Fibroblast of skin of back (primary cell): ENCODE results near the gene ZBTB20.

Experiments used
- DNase-seq: peaks from one replicate; pipeline ENCODE4 v3.0.0-alpha.2; 2013

ZBTB20 gene

DNA sequence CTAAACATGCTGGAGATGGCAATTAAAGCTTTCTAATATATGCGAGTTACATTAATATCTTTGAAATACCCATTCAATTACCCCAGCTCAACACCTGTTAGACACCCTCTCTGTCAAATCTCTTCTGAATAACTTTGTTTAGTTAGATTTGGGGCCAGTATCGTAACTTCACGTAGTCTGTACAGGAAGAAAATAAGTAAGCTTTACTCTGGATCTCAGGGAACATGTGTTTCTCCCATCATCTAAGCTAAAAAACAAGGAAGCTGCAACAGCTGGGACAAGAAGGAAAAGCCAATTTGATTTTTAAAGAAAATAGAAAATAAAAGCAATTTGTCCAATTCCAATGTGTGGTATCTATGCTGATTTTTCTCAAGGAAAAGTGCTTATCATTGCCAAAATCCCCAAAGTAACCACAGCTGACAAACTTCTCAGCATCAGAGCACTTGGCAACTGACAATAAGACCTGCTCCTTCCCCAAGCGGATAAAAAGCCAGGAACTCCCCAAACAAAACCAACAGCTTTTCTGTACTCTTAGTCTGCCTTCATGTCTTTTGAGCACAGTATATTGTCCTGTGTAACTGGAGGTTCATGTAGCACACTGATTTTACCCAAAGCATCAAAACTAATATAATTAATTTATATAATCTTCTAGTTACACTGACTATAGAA, 279.1 kb downstream of the ZBTB20 start:
- DNase-seq = no peak

DNA sequence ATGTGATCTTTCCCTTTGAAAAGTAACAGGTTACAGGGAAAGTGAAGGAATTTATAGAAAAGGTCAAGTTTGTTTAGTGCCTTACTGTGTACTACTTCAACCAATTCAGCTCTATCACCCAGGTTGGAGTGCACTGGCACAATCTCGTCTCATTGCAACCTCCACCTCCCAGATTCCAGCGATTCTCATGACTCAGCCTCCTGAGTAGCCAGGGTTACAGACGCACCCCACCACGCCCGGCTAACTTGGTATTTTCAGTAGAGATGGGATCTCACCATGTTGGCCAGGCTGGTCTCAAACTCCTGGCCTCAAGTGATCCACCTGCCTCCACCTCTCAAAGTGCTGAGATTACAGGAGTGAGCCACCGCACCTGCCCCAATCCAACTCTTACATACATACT, 279.7 kb downstream of the ZBTB20 start:
- DNase-seq = no peak

DNA sequence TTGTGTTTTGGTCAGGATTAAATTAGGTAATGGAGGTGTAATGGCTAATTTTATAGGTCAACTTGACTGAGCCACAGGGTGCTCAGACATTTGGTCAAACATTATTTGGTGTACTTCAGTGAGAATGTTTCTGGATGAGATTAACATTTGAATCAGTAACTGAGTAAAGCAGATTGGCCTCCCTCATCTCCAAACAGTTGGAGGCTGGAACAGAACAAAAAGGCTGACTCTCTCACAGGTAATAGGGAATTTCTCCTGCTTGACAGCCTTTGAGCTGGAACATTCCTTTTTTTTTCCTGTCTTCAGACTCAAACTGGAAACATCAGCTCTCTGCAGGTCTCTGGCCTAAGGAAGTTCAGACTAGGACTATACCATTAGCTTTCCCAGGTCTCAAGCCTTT, 280.7 kb downstream of the ZBTB20 start:
- DNase-seq = no peak

DNA sequence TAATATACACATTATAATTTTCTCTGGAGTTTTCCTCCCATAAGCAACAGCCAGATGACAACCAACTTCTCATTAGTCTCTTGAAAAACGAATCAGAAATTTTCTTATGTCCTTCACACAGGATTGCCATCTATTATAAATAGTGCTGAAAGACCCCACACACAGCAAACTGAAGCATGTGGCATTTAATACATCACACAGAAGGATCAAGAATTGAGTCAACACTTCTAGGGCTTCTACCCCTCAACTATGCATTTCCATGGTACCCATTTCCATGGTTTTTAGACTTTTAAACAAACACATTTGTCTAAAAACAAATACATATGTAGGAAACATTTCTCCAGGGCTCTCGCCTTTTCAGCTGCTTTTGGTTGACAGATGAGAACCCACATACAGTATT, 282.1 kb downstream of the ZBTB20 start:
- DNase-seq = no peak

DNA sequence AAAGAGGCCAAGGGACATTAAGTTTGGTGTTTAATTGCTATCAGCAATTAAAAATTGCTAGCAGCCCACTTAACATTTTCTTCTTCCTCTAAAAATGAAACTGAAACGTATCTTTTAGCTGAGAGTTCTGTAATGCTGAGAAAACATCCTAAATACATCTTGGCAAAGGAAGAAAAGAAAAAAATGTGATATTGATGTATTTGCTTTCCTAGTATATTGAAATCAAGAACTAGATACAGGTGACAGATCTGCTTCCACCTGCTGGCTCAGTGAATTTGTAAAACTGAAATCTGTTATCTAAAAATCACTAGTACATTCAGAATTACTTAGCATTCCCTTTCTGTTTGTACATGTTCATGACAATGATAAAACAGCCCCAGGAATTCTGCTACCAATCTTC, 283.2 kb downstream of the ZBTB20 start:
- DNase-seq = no peak

DNA sequence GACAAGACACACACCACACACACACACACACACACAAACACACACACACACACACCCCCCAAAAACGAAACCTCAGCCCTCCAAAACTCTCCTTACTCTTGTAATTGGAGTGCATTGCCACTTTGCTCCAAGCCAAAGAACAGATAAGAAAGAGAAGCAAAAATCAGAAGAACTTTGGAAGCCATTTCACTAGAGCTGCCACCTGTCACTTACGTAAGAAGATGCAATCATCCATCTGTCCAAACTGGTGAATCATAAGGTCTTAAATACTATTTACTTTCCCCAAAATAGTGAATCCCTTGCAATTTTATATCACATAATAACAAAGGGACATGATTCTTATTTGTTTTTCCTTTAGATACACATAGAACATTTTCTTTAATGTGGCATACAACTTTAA, 285.4 kb downstream of the ZBTB20 start:
- DNase-seq = no peak

DNA sequence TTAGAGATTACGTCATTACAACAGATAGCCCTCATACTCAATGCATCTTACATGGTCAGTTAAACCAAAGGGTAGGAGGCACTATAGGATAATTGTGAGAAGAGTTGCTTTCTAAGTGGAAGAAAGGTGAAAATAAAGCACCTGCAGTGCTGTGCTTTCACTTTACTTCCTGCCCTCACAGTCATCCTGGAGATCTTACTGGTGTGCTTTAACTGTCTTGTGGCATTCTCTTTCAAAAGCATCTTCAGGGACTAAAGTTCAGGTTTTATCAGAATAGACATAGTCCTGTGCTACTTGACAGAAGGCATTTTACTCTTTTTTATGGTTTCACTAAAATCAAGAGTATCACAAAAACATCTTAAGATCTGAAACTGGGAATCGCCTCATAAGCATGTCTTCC, 286.6 kb downstream of the ZBTB20 start:
- no peak for DNase-seq

DNA sequence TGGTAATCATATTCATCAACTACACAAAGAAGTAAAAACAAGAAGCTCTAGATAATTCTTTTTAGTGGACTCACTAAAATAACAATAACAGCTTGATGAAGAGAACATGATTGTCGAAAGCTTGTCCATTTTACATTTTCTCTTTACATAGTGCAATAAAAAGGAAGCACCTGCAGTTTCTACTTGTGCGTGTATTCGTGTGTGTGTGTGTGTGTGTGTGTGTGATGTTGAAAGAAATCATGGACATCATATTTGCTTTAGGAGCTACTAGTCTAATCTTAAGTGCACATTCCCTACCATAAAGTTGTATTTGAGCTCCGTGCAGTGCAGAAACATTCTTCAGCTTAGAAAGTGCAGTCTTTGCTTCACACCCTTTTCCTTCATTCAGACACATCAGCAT, 288.8 kb downstream of the ZBTB20 start:
- no peak for DNase-seq

DNA sequence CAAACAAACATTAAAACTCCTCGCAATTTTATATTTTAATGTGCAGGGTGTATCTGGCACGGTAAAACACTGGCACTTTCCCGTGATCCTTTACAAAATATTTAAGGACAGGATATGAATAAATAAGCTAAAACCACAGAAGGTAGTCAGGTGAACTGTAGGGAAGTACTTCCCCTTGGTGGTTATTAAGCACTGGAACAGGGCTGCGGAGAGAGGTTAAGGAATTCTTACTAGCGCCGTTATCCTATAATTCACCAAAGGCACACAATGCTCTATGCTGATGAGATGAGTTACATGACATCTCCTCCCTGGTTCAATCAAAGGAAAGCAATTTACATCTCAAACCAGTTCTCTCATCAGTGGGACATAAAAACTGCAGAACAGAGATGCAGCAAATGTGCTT, 289.8 kb downstream of the ZBTB20 start:
- DNase-seq = no peak

DNA sequence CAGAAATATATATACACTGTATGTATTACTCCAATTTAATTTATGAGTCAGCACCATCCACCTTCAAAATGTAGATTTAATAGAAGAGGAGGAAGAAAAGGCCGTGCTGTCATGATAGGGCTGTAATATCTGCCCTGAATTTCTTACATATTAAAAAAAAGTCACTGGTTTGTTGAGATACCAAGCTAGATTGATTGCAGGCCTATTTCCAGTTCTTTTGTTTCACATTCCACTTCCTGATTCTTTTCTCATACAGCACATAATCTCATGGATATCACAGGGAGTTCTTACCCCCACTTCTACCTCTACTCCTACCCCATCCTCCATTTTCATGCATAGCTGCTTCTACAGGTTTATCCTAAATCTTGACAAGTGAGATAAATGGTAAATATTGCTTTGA, 290.3 kb downstream of the ZBTB20 start:
- no peak for DNase-seq

DNA sequence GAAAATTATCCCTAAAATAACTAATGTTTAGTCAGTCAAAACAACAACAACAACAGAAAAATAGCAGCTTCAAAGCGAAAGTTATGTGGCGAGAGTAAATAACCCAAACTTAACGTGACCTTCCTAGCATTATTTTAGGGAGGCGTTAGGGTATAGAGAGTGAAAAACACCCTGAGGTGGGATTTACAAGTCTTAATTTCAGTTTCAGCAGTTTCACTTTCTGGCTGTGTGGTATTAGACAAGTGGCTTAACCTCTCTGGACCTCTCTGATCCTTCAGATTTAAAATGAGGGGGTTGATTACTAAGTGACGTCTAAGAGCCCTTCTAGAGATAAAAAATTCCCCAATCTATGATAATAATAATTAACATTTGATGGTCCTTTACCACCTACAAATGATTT, 291.2 kb downstream of the ZBTB20 start:
- no peak for DNase-seq

DNA sequence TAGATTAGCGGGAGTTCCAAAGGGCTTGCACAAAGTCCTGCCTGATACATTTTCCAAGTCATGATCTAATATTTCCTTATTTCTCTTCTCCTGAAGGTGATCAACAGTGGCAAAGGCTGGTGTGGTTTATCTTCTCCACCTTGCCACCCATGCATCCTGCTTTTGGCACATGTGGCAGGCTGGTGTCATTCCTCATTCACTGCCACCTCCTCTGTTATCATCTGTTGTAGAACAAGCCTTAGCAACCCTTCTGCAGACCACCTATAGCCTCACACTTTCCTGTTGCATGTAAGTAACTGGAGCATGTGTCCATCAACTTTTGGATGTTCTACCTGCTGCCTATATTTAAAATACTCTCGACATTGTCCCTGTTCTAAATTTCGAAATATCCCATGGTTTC, 294.1 kb downstream of the ZBTB20 start:
- DNase-seq = no peak

DNA sequence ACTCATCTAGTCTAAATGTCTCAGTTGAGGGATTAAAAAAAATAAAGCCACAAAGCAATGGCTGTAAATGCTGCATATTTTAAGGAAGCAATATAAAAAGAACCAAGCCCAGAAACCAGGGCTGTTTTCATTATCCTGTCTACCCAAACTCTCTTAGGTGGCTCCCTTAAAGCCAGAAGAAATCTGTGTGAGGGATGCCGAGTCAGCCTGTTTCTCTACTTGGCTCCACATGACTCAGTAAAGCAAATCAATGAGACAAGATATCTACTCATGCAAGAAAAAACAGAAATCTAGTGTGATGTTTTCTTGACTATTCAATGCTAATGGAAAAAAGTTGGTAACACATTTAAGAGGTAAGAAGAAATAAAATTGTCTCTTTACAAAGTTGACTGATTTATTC, 296.2 kb downstream of the ZBTB20 start:
- DNase-seq = peak; percentile 21

DNA sequence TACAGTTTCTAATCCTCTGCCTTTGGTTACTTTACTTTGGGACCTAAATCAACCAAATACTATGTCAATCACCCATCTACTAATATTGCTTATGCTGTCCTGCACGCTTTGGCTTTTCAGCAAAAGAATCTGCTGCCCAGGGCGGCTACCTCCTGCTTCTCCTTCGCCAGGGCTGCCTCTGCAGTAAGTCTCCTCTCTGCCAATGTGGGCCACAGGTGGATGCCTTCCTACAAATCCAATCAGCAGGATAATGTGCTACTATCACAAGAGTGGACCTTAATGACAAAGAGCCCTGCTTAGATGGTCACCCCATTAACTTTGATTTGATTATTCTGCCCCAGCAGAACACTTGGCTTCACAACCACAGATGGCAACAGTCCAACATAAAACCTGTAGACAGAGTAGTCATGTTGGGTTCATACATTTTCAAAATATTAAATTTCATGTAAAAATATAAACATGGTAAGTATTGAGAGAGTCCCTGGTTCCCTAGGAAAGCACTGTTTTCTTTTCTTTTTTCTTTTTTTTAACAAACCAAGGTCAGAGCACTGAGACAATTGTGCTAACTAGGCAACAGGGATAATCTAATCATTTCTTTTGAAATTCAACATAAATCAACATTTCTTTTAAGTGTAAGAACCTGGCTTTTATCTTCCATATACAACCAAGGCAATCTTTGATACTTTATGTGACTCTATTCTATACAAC, 298.3 kb downstream of the ZBTB20 start:
- DNase-seq = no peak

DNA sequence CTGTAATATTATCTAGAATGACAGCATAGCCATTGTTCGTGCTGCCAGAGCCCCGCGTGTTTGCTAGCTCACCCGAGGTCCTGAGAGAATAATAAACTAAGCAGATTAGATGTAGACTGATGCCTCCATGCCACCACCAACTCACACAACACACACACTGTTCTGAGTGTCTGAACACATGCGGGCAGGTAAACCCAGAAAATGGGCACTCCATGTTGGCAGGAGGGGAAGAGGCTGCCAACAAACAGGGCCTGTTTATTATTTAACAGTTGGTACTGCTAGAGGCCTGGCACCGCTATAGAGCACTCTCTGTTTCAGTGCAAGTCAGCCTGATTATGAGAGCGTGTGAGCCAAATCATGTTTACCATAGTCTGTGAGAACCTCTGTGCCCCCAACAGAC, 299.0 kb downstream of the ZBTB20 start:
- no peak for DNase-seq

DNA sequence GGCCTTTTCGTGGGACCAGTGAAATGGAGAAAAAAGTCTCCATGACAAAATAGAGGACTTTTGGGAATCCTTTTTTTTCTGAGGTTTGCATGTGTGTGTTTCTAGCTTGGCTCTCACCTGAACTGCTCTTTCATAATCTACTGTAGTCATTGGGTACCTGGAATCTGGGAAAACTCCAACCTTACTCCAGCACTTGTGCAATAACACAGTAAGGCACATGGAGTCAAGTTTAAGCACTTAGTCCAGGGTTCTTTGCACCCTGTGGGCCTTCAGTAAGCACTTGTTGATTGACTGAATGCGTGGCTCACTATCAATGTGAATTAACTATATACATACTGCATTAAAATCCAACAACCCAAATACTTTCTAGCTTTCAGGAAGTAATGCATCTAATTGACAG, 299.5 kb downstream of the ZBTB20 start:
- no peak for DNase-seq

DNA sequence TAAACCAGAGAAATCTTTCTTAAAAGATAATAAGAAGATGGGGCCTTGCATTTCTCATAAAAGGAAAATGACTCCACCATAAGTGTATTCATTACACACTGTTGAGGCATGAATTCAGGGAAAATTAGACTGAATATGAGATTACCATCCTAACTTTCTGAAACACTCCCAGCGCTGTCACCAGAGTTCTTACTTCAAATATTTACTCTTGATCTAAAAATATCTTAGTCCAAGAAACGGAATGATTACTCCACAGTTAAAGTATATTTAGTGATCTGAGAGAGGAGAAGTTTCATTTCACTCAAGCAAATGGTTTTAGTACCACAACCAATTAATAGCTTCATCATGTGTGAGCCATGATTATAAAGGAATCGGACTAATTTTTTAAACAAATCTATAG, 300.3 kb downstream of the ZBTB20 start:
- peak; percentile 62 for DNase-seq

DNA sequence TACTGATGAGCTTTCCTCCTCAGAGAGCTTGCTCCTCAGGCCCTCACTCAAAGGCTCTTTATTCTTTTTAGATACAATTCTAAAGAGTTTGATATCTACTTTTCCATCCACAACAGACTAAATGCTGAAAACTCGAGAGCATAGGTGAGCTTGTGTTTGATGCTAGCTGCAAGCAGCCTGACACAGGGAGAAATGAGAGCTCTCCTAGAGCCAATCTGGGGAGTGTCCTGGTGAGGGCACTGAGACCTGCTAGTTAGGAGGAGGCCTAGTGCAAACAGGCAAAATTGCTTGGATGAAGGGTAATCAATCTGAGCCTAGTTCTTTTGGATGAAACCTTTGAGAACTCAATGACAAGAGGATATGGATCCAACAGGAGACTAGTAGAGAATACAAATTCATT, 300.8 kb downstream of the ZBTB20 start:
- no peak for DNase-seq

DNA sequence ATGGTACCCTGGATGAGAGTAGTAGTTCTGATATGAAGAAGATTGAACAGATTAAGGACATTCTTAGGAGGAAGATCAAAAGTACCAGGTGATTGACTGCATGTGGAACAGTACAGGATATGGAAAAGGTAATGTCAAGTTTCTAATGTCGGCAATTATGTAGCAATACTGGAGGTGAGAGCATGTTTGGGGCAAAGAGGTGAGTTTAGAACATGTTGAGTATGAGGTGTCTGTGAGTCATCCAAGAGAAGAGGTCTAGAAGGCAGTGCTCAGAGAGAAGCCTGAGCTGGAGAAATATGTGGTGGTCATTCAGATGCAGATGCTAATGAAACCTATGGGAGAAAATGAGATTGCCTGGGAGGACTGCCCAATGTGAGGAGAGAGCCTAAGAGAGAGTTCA, 305.6 kb downstream of the ZBTB20 start:
- DNase-seq = no peak

DNA sequence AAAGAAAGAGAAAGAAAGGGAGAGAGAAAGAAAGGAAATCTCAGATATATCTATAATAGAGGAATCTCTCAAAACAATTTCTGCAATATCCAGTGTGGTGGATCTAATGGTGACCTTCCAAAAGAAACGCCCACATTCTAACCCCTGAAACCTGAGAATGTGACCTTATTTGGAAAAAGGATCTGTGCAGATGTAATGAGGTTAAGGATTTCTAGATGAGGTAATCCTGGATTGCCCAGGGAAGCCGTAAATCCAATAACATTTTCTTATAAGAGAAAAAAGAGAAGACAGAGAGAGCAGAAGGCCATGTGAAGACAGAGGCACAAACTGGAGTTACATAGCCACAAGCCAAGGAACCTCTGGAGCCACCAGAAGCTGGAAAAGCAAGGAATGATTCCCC, 307.6 kb downstream of the ZBTB20 start:
- no peak for DNase-seq

DNA sequence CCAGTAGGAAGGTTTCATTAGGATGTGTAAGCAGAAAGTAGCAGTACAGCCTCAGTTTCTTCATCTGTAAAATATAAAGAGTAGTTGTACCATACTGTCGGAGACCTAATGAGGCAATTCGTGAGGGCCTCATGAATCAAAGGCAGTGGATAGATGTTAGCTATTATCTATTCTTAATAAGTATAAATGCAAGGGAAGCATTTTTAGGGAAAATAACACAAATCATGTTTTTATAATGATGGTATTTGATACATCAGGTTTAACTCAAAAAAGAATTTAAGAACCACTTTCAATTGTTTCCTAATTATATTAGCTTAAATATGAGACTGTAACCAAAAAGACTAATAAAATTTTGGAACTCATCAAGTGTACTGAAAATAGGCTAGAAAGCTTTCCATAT, 309.1 kb downstream of the ZBTB20 start:
- DNase-seq = no peak

DNA sequence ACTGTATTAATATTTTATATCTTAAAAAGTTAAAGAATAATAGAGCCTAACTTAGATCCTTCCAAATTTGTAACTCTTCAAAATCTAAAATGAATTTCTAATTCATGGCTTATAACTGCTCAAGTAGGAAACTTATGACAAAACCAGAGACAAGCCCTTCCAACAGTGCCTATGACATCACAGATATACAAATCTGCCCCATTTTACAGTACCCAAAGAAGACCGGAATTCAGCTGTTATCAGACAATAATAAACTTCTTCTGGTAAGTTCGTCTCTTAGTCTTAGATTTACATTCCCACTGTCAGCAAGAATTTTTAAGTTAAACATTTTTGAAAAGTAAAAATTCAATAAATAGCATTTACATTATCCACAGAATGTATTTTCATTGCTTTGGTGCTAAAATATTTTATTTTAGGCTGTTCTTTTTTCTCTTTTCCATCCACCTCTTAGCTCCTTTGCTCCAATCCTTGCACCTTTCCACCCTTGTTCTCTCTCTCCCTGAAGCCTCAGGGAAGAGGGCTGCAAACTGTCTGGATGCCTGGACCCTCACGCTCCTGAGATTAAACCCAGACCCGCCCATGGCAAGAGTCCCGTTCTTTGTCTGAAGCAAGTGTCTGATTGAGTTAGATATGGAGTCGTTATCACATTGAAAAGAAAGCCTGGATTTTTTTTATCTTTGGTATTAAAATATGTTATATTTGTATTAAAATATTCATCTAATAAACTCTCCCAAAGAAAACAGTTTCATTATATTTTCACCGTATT, 312.7 kb downstream of the ZBTB20 start:
- DNase-seq = no peak

DNA sequence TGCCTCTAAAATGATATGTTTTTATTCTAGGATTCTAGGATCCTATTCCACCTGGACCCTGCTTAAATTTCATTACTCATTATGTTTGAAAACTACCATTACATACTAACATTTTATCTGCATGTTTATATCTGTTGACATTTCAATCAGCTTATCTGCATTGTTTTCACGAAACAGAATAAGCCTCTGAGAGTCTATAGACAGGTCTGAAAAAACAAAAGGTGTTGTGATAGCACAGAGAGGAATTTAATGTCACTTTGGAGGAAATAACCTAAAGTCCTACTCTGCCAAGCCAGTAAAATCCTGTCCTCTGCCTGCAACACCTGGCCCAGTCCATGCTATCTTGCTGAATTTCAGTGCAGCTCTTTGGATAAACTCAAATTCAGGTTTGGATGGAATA, 315.2 kb downstream of the ZBTB20 start:
- DNase-seq = no peak

DNA sequence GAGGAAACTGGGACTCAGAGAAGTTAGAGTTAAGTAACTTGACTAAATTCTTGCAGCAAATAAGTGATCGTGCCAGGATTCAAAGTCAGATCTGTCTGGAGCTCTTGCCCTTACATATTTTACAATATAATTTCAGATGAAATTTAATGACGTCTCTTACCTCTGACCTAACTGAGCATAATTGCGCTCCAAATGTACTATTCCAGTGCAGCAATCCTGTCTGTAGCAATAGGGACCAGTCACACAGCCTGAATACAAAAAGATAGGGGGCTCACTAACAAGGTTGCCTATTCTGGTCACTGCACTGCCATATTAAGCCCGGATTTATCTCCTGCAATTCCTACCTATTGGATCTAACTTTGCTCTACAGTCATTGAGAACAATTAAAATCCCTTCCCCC, 316.4 kb downstream of the ZBTB20 start:
- DNase-seq = no peak
